Eye (tissue), 1 donor: ENCODE measurements around the gene NDUFS6.
"Not testable (repeated sequence)": the region's sequence is repeated elsewhere in the genome, so short reads cannot be mapped to it uniquely, and the experiment has no call there.

Experiments
- DNase-seq: peaks from one replicate; pipeline ENCODE4 v3.0.0-alpha.2; 2015

Gene NDUFS6

GRCh38 chr5:1835431-1835830 is 34.2 kb downstream of the NDUFS6 start:
- no peak for DNase-seq

- no peak for DNase-seq
Measured at GRCh38 chr5:1836176-1836890, 35.1 kb downstream of the NDUFS6 start.

GRCh38 chr5:1836891-1837880 is 36.0 kb downstream of the NDUFS6 start:
- DNase-seq: no peak

- DNase-seq: no peak
Measured at GRCh38 chr5:1838013-1838412, 36.8 kb downstream of the NDUFS6 start.

- DNase-seq: no peak
Measured at GRCh38 chr5:1840071-1840547, 38.9 kb downstream of the NDUFS6 start.

- peak; percentile 83 for DNase-seq
Measured at GRCh38 chr5:1840741-1841521, 39.7 kb downstream of the NDUFS6 start.

- no peak for DNase-seq
Measured at GRCh38 chr5:1842004-1842819, 41.0 kb downstream of the NDUFS6 start.

GRCh38 chr5:1843761-1844160 is 42.6 kb downstream of the NDUFS6 start:
- not testable (repeated sequence) for DNase-seq

GRCh38 chr5:1844708-1845436 is 43.7 kb downstream of the NDUFS6 start:
- DNase-seq: no peak

GRCh38 chr5:1845696-1846095 is 44.5 kb downstream of the NDUFS6 start:
- no peak for DNase-seq

- no peak for DNase-seq
Measured at GRCh38 chr5:1846583-1846982, 45.4 kb downstream of the NDUFS6 start.

- no peak for DNase-seq
Measured at GRCh38 chr5:1847056-1847455, 45.8 kb downstream of the NDUFS6 start.

GRCh38 chr5:1847611-1848010 is 46.4 kb downstream of the NDUFS6 start:
- no peak for DNase-seq

- DNase-seq: no peak
Measured at GRCh38 chr5:1850324-1851154, 49.3 kb downstream of the NDUFS6 start.

GRCh38 chr5:1851290-1851934 is 50.2 kb downstream of the NDUFS6 start:
- DNase-seq: peak; percentile 68

GRCh38 chr5:1852324-1852947 is 51.2 kb downstream of the NDUFS6 start:
- DNase-seq: no peak

- peak; percentile 17 for DNase-seq
Measured at GRCh38 chr5:1853531-1853930, 52.3 kb downstream of the NDUFS6 start.

- DNase-seq: no peak
Measured at GRCh38 chr5:1855075-1855474, 53.9 kb downstream of the NDUFS6 start.

GRCh38 chr5:1855596-1855995 is 54.4 kb downstream of the NDUFS6 start:
- peak; percentile 40 for DNase-seq
